Nephron progenitor cell (in vitro differentiated cells): ENCODE data around the gene SHC3.
"Not testable (repeated sequence)": the region's sequence is repeated elsewhere in the genome, so short reads cannot be mapped to it uniquely, and the experiment has no call there.

Experiments
- DNase-seq: peaks from one replicate; pipeline ENCODE4 v3.0.0; 2021
- H3K27ac Mint-ChIP-seq: 2 replicates; pipeline ENCODE4 v1.8.0; 2021; ENCODE audit warnings: mild to moderate bottlenecking, moderate library complexity, mixed read lengths
- H3K27me3 Mint-ChIP-seq: 2 replicates; pipeline ENCODE4 v1.8.0; 2021; ENCODE audit warnings: mild to moderate bottlenecking, low read depth, mixed read lengths; ENCODE audit not compliant: poor library complexity
- H3K36me3 Mint-ChIP-seq: 2 replicates; pipeline ENCODE4 v1.8.0; 2021; ENCODE audit warnings: low read depth, mixed read lengths
- H3K4me1 Mint-ChIP-seq: 2 replicates; pipeline ENCODE4 v1.8.0; 2021; ENCODE audit warnings: mixed read lengths
- H3K4me3 Mint-ChIP-seq: 2 replicates; pipeline ENCODE4 v1.8.0; 2021; ENCODE audit warnings: mild to moderate bottlenecking, moderate library complexity, mixed read lengths
- H3K9me3 Mint-ChIP-seq: 2 replicates; pipeline ENCODE4 v1.8.0; 2021; ENCODE audit warnings: mild to moderate bottlenecking, moderate library complexity, mixed read lengths
- CTCF ChIP-seq: fragments of 200-600 bp; sonication (generic); IDR thresholded peaks from 2 replicates; pipeline ENCODE4 v1.5.0; 2021; ENCODE audit warnings: antibody characterized with exemption

SHC3 gene

GRCh38 chr9:89212171-89212570 lies 33.6 kb upstream of the SHC3 start:
- no peak for TF ChIP-seq CTCF

GRCh38 chr9:89209311-89209710 lies 30.7 kb upstream of the SHC3 start:
- H3K27ac Mint-ChIP-seq, H3K4me1 Mint-ChIP-seq, H3K27me3 Mint-ChIP-seq, DNase-seq, H3K36me3 Mint-ChIP-seq, H3K4me3 Mint-ChIP-seq: not testable (repeated sequence)
- H3K9me3 Mint-ChIP-seq: peaks cover 35% of the 10 kb centered on the region

More at GRCh38 chr9:89212171-89212570, 33.6 kb upstream of the SHC3 start:
- Mint-ChIP-seq H3K4me1 (no peaks in the 10 kb centered on the region), H3K4me3 (no peak overlapping the region), H3K27ac (no peak overlapping the region), H3K36me3 (peaks cover 4% of the 10 kb centered on the region), H3K9me3 (peaks cover 34% of the 10 kb centered on the region), H3K27me3 (no peaks in the 10 kb centered on the region)
- DNase-seq: no peak

GRCh38 chr9:89207026-89207425 lies 28.4 kb upstream of the SHC3 start:
- Mint-ChIP-seq H3K9me3 (peaks cover 34% of the 10 kb centered on the region), H3K4me1 (no peaks in the 10 kb centered on the region), H3K4me3 (no peak overlapping the region), H3K27ac (no peak overlapping the region), H3K36me3 (no peaks in the 10 kb centered on the region), H3K27me3 (peaks cover 11% of the 10 kb centered on the region)
- no peak for DNase-seq
- TF ChIP-seq CTCF: no peak

- Mint-ChIP-seq H3K36me3 (no peaks in the 10 kb centered on the region), H3K27ac (no peak overlapping the region), H3K27me3 (peaks cover 13% of the 10 kb centered on the region), H3K4me1 (no peaks in the 10 kb centered on the region), H3K4me3 (no peak overlapping the region), H3K9me3 (peaks cover 29% of the 10 kb centered on the region)
- DNase-seq: no peak
- TF ChIP-seq CTCF: no peak
Measured at GRCh38 chr9:89204801-89205200, 26.2 kb upstream of the SHC3 start.

- no peak for TF ChIP-seq CTCF
- peaks cover 59% of the 10 kb centered on the region for H3K9me3 Mint-ChIP-seq
- no peaks in the 10 kb centered on the region for H3K4me1 Mint-ChIP-seq
- peaks cover 6% of the 10 kb centered on the region for H3K27me3 Mint-ChIP-seq
- no peaks in the 10 kb centered on the region for H3K36me3 Mint-ChIP-seq
- H3K27ac Mint-ChIP-seq: no peak overlapping the region
- no peak overlapping the region for H3K4me3 Mint-ChIP-seq
- no peak for DNase-seq
Measured at GRCh38 chr9:89195131-89195797, 16.6 kb upstream of the SHC3 start.

GRCh38 chr9:89194421-89195130 lies 16.0 kb upstream of the SHC3 start:
- DNase-seq: no peak
- Mint-ChIP-seq H3K27ac (no peak overlapping the region), H3K4me3 (no peak overlapping the region), H3K27me3 (peaks cover 10% of the 10 kb centered on the region), H3K9me3 (peaks cover 55% of the 10 kb centered on the region), H3K4me1 (no peaks in the 10 kb centered on the region), H3K36me3 (no peaks in the 10 kb centered on the region)
- TF ChIP-seq CTCF: no peak
